Parathyroid adenoma (tissue), 2 donors: ENCODE measurements around the gene ECHS1.

Experiments used
- H2AFZ ChIP-seq: fragments of 300-600 bp; sonication (generic); one replicate; pipeline ENCODE4 v1.7.0; 2017; ENCODE audit warnings: antibody characterized with exemption, mild to moderate bottlenecking
- H3K27ac ChIP-seq: fragments of 300-600 bp; sonication (generic); one replicate; pipeline ENCODE4 v1.7.0; 2017
- H3K27me3 ChIP-seq: fragments of 300-600 bp; sonication (generic); one replicate; pipeline ENCODE4 v1.7.0; 2017; ENCODE audit warnings: low read length; ENCODE audit not compliant: control insufficient read depth, insufficient read depth
- H3K36me3 ChIP-seq: fragments of 300-600 bp; sonication (generic); one replicate; pipeline ENCODE4 v1.7.0; 2017; ENCODE audit warnings: low read length; ENCODE audit not compliant: control insufficient read depth, insufficient read depth
- H3K4me1 ChIP-seq: fragments of 300-600 bp; sonication (generic); one replicate; pipeline ENCODE4 v1.7.0; 2017; ENCODE audit warnings: control low read depth
- H3K4me2 ChIP-seq: fragments of 300-600 bp; sonication (generic); one replicate; pipeline ENCODE4 v1.7.0; 2017; ENCODE audit warnings: low read length
- H3K4me3 ChIP-seq: fragments of 300-600 bp; sonication (generic); one replicate; pipeline ENCODE4 v1.7.0; 2017; ENCODE audit warnings: low read depth, low read length
- H3K79me2 ChIP-seq: fragments of 300-600 bp; sonication (generic); one replicate; pipeline ENCODE4 v1.7.0; 2017; ENCODE audit warnings: control low read depth
- H3K9ac ChIP-seq: fragments of 300-600 bp; sonication (generic); one replicate; pipeline ENCODE4 v1.7.0; 2017; ENCODE audit warnings: mild to moderate bottlenecking
- H3K9me3 ChIP-seq: fragments of 300-600 bp; sonication (generic); one replicate; pipeline ENCODE4 v1.7.0; 2017; ENCODE audit warnings: low read length; ENCODE audit not compliant: control insufficient read depth
- TF ChIP-seq, protein P1 (sequence below): fragments of 300-600 bp; sonication (generic); IDR thresholded peaks from one replicate; pipeline ENCODE4 v1.7.0; 2017; ENCODE audit warnings: antibody characterized with exemption, mild to moderate bottlenecking
- donor health status: primary hyperparathyroidism.

ECHS1 gene

DNA sequence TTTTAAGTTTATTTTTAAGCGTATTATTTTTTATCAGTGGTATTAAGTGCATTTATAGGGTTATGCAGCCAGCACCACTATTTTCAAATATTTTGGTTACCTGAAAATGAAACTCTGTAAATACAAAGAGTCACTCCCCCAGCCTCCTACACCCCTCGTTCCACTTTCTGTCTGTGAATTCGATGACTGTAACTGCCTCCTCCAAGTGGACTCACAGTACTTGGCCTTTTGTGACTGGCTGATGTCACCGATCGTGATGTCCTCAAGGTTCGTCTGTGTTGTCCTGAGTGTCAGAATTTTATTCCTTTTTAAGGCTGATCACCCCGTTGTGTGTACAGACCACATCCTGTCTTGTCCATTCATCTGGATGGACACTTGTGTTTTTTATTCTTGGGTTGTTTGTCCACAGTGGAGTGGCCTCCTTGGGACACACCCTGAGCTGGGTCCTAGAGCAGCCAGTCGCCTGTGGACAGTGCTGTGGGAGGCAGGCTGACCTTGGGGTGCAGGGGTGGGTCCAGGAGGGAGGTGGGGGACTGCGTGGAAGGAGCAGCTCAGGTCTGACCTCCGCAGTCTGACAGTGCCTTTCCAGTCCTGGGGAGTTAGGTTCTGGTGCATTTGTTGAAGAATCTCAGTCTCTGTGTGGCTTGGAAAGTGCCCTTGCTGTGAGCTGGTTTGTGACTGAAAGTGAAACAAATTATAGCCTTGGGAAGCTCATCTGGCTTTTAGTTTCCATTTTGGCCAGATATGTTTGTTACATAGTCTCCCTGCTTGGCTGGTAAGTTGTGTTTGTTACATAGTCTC lies 27.7 kb upstream of the ECHS1 start:
- Histone ChIP-seq H3K4me3 (no peak overlapping the region), H3K9ac (no peak overlapping the region), H3K27me3 (no peaks in the 10 kb centered on the region), H3K9me3 (no peaks in the 10 kb centered on the region), H3K4me1 (no peaks in the 10 kb centered on the region), H3K4me2 (no peak overlapping the region), H3K79me2 (peaks cover 17% of the 10 kb centered on the region), H3K27ac (no peak overlapping the region), H2AFZ (no peak overlapping the region), H3K36me3 (no peaks in the 10 kb centered on the region)
- TF ChIP-seq, protein P1, sequence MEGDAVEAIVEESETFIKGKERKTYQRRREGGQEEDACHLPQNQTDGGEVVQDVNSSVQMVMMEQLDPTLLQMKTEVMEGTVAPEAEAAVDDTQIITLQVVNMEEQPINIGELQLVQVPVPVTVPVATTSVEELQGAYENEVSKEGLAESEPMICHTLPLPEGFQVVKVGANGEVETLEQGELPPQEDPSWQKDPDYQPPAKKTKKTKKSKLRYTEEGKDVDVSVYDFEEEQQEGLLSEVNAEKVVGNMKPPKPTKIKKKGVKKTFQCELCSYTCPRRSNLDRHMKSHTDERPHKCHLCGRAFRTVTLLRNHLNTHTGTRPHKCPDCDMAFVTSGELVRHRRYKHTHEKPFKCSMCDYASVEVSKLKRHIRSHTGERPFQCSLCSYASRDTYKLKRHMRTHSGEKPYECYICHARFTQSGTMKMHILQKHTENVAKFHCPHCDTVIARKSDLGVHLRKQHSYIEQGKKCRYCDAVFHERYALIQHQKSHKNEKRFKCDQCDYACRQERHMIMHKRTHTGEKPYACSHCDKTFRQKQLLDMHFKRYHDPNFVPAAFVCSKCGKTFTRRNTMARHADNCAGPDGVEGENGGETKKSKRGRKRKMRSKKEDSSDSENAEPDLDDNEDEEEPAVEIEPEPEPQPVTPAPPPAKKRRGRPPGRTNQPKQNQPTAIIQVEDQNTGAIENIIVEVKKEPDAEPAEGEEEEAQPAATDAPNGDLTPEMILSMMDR = no peak

- no peak overlapping the region for H3K4me3 ChIP-seq
- no peak overlapping the region for H3K27ac ChIP-seq
- TF ChIP-seq, protein P1 = no peak
- H3K4me1 ChIP-seq = peaks cover 2% of the 10 kb centered on the region
- H2AFZ ChIP-seq = no peak overlapping the region
- H3K4me2 ChIP-seq = no peak overlapping the region
- no peaks in the 10 kb centered on the region for H3K36me3 ChIP-seq
- no peak overlapping the region for H3K9ac ChIP-seq
- H3K27me3 ChIP-seq = no peaks in the 10 kb centered on the region
- H3K9me3 ChIP-seq = no peaks in the 10 kb centered on the region
- peaks cover 25% of the 10 kb centered on the region for H3K79me2 ChIP-seq
Observed at GRCh38 chr10:133399123-133399601, 26.0 kb upstream of the ECHS1 start.

GRCh38 chr10:133397938-133398337 lies 24.8 kb upstream of the ECHS1 start:
- no peak overlapping the region for H3K4me2 ChIP-seq
- no peak overlapping the region for H2AFZ ChIP-seq
- H3K4me3 ChIP-seq = no peak overlapping the region
- no peaks in the 10 kb centered on the region for H3K36me3 ChIP-seq
- H3K27ac ChIP-seq = no peak overlapping the region
- TF ChIP-seq, protein P1 = no peak
- H3K9me3 ChIP-seq = no peaks in the 10 kb centered on the region
- no peaks in the 10 kb centered on the region for H3K27me3 ChIP-seq
- no peak overlapping the region for H3K9ac ChIP-seq
- H3K79me2 ChIP-seq = peaks cover 23% of the 10 kb centered on the region
- peaks cover 2% of the 10 kb centered on the region for H3K4me1 ChIP-seq

- Histone ChIP-seq H3K9ac (no peak overlapping the region), H3K36me3 (no peaks in the 10 kb centered on the region), H2AFZ (no peak overlapping the region), H3K4me1 (peaks cover 2% of the 10 kb centered on the region), H3K4me3 (no peak overlapping the region), H3K79me2 (peaks cover 20% of the 10 kb centered on the region), H3K27me3 (no peaks in the 10 kb centered on the region), H3K9me3 (no peaks in the 10 kb centered on the region), H3K27ac (no peak overlapping the region), H3K4me2 (no peak overlapping the region)
- TF ChIP-seq, protein P1 = no peak
Observed at GRCh38 chr10:133396035-133396624, 23.0 kb upstream of the ECHS1 start.
